Caco-2 (cell line): ENCODE results near the gene COL3A1. TPM values are rescaled to one million over a fixed set of nuclear protein-coding genes. Genes with fewer than 3 reads are reported as not detected.

Experiments
- BruUV-seq: library from RNA; stranded (reverse); fragments of 400-500 nt; replicated peaks from 2 replicates; lab custom pipeline; 2021; lab: Mats Ljungman, UMichigan
- CTCF ChIA-PET: fragments of 300-600 bp; sonication (Branson Sonifier 250); formaldehyde crosslinking; loops from one replicate; lab custom pipeline; 2022; ENCODE audit warnings: antibody characterized with exemption; lab: Charles Lee
- POLR2A ChIA-PET: fragments of 300-600 bp; sonication (Branson Sonifier 250); formaldehyde crosslinking; loops from one replicate; lab custom pipeline; 2022; ENCODE audit warnings: antibody characterized with exemption; lab: Charles Lee
- DNase-seq, 2 experiments: peaks; one replicate each; pipeline versions ENCODE4 v3.0.0 to v3.0.0-alpha.2; 2020 to 2022
- H3K27me3 ChIP-seq: replicated peaks from 2 replicates; pipeline ENCODE4 v1.6.0; 2011; ENCODE audit warnings: low read length; ENCODE audit not compliant: control insufficient read depth, insufficient read depth
- H3K36me3 ChIP-seq: 2 replicates; pipeline ENCODE4 v1.5.1; 2011; ENCODE audit warnings: low read length; ENCODE audit not compliant: control insufficient read depth, insufficient read depth
- H3K4me1 ChIP-seq: fragments of 250-450 bp; sonication (Bioruptor Pico); 2 replicates; pipeline ENCODE4 v1.5.1; 2020; ENCODE audit warnings: mild to moderate bottlenecking
- H3K4me3 ChIP-seq: 2 replicates; pipeline ENCODE4 v1.5.1; 2011; ENCODE audit warnings: low read depth, mild to moderate bottlenecking, control low read depth, low read length
- H3K9me3 ChIP-seq: fragments of 250-450 bp; sonication (Bioruptor Pico); 2 replicates; pipeline ENCODE4 v1.5.1; 2020; ENCODE audit warnings: mild to moderate bottlenecking, moderate library complexity
- H3K27ac Mint-ChIP-seq: one replicate; pipeline ENCODE4 v1.8.0; 2022; ENCODE audit warnings: mixed read lengths; ENCODE audit not compliant: unreplicated experiment
- H3K27me3 Mint-ChIP-seq: one replicate; pipeline ENCODE4 v1.8.0; 2022; ENCODE audit warnings: mixed read lengths; ENCODE audit not compliant: insufficient read depth, unreplicated experiment
- H3K36me3 Mint-ChIP-seq: one replicate; pipeline ENCODE4 v1.8.0; 2022; ENCODE audit warnings: mild to moderate bottlenecking, mixed read lengths; ENCODE audit not compliant: insufficient read depth, unreplicated experiment
- H3K4me1 Mint-ChIP-seq: one replicate; pipeline ENCODE4 v1.8.0; 2022; ENCODE audit warnings: low read depth, mixed read lengths; ENCODE audit not compliant: unreplicated experiment
- H3K4me3 Mint-ChIP-seq: one replicate; pipeline ENCODE4 v1.8.0; 2022; ENCODE audit warnings: mild to moderate bottlenecking, moderate library complexity, mixed read lengths; ENCODE audit not compliant: unreplicated experiment
- H3K9me3 Mint-ChIP-seq: one replicate; pipeline ENCODE4 v1.8.0; 2022; ENCODE audit warnings: mixed read lengths; ENCODE audit not compliant: unreplicated experiment
- CTCF ChIP-seq, 2 experiments: fragments of 200-600 bp in 1 of 2; IDR thresholded peaks; 1 replicate in 1 of 2; 2 replicates in 1 of 2; pipeline versions ENCODE4 v1.5.1 to v1.8.0; 2011 to 2022; ENCODE audit warnings: antibody characterized with exemption in 1 of 2, control low read depth in 1 of 2, inconsistent platforms in 1 of 2, low read depth in 1 of 2, low read length in 1 of 2, mild to moderate bottlenecking in 1 of 2, moderate library complexity in 1 of 2; ENCODE audit not compliant: insufficient read depth in 1 of 2, severe bottlenecking in 1 of 2, unreplicated experiment in 1 of 2
- intact Hi-C: fragments of 100-400 bp; cut with micrococcal nuclease; formaldehyde crosslinking; loops from one replicate; pipeline ENCODE4 v1.10.0; 2022; ENCODE audit not compliant: unreplicated experiment
- total RNA-seq: library from RNA; stranded (reverse); gene quantifications from 2 replicates; pipeline ENCODE4 v1.2.3, GENCODE V29; 2022

Gene COL3A1
- total RNA-seq, 1 experiment from 2014 or later, result 25.4 TPM

- Histone ChIP-seq H3K4me1 (no peaks in the 10 kb centered on the region), H3K27me3 (no peaks in the 10 kb centered on the region), H3K4me3 (no peak overlapping the region), H3K9me3 (no peaks in the 10 kb centered on the region), H3K36me3 (no peaks in the 10 kb centered on the region)
- no peak for DNase-seq
- ChIA-PET CTCF (interaction anchor here (0.9 kb wide), 1 partner anchor 8 kb away, joined by 3 read pairs; no protein-coding TSS in a partner anchor), POLR2A (no interaction called here)
- TF ChIP-seq CTCF (IDR thresholded peaks at IDR 0.05; ENCODE audit: insufficient read depth in 1 of 2, low read depth in 1 of 2, low read length in 1 of 2, severe bottlenecking in 1 of 2, unreplicated experiment in 1 of 2), result no peak
- H3K4me3 Mint-ChIP-seq, result no peak overlapping the region
- intact Hi-C loops, result no loop called here
- H3K27ac Mint-ChIP-seq, result no peak overlapping the region
- peaks cover 7% of the 10 kb centered on the region for H3K4me1 Mint-ChIP-seq
- H3K27me3 Mint-ChIP-seq, result no peaks in the 10 kb centered on the region
- H3K9me3 Mint-ChIP-seq, result no peaks in the 10 kb centered on the region
- BruUV-seq, result no TSS peak
- H3K36me3 Mint-ChIP-seq, result no peaks in the 10 kb centered on the region
These were observed 4.0 kb upstream of the COL3A1 start for GRCh38 chr2:188970211-188970610.

GRCh38 chr2:188971432-188971861 is 2.7 kb upstream of the COL3A1 start:
- POLR2A ChIA-PET, result no interaction called here
- no peaks in the 10 kb centered on the region for H3K9me3 ChIP-seq
- CTCF ChIA-PET, result no interaction called here
- no peak overlapping the region for H3K4me3 ChIP-seq
- intact Hi-C loops, result no loop called here
- H3K36me3 ChIP-seq, result no peaks in the 10 kb centered on the region
- TF ChIP-seq CTCF (IDR thresholded peaks at IDR 0.05; ENCODE audit: insufficient read depth in 1 of 2, low read depth in 1 of 2, low read length in 1 of 2, severe bottlenecking in 1 of 2, unreplicated experiment in 1 of 2), result no peak
- no peak for DNase-seq
- Mint-ChIP-seq H3K4me3 (no peak overlapping the region), H3K4me1 (peaks cover 7% of the 10 kb centered on the region), H3K27me3 (no peaks in the 10 kb centered on the region), H3K9me3 (no peaks in the 10 kb centered on the region), H3K36me3 (no peaks in the 10 kb centered on the region), H3K27ac (no peak overlapping the region)
- no peaks in the 10 kb centered on the region for H3K27me3 ChIP-seq
- no TSS peak for BruUV-seq
- H3K4me1 ChIP-seq, result no peaks in the 10 kb centered on the region

DNA sequence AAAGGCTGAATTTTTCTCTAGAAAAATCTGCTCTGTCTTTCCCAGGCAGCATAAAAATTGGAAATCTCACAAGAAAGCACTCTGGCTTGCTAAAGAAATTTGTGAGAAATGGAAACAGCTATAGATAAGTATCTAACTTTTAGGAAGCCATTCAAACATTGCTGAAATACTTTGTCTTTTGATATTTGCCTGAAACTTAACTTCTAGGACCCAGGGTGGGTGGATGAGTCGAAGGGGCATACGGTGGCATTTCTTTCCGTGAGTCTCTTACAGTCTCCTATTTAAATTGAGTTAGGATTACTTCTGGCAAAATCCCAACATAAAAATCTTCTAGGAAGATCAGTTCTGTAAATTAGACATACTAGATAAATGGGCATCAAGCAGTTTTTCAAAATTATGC is 532 bp upstream of the COL3A1 start:
- CTCF ChIA-PET, result no interaction called here
- Mint-ChIP-seq H3K27me3 (no peaks in the 10 kb centered on the region), H3K36me3 (no peaks in the 10 kb centered on the region), H3K9me3 (no peaks in the 10 kb centered on the region), H3K4me3 (no peak overlapping the region), H3K4me1 (peaks cover 8% of the 10 kb centered on the region), H3K27ac (no peak overlapping the region)
- no TSS peak for BruUV-seq
- DNase-seq, result no peak
- no peaks in the 10 kb centered on the region for H3K36me3 ChIP-seq
- H3K9me3 ChIP-seq, result no peaks in the 10 kb centered on the region
- POLR2A ChIA-PET, result no interaction called here
- no peak overlapping the region for H3K4me3 ChIP-seq
- H3K4me1 ChIP-seq, result peaks cover 8% of the 10 kb centered on the region; the same call in 1 of the 2 replicates
- TF ChIP-seq CTCF (IDR thresholded peaks at IDR 0.05; ENCODE audit: insufficient read depth in 1 of 2, low read depth in 1 of 2, low read length in 1 of 2, severe bottlenecking in 1 of 2, unreplicated experiment in 1 of 2), result no peak
- intact Hi-C loops, result no loop called here
- H3K27me3 ChIP-seq, result no peaks in the 10 kb centered on the region
